Calu3 (cell line): ENCODE measurements around the gene NSUN6. TPM values are rescaled to one million over a fixed set of nuclear protein-coding genes. Genes with fewer than 3 reads are reported as not detected.

Experiments
- BruUV-seq: library from RNA; stranded (reverse); fragments of 400-500 nt; replicated peaks from 2 replicates; lab custom pipeline; 2021; lab: Mats Ljungman, UMichigan
- CTCF ChIA-PET: fragments of 300-600 bp; sonication (Branson Sonifier 250); formaldehyde crosslinking; loops from one replicate; lab custom pipeline; 2022; ENCODE audit warnings: antibody characterized with exemption; lab: Charles Lee
- DNase-seq: peaks from one replicate; pipeline ENCODE4 v3.0.0; 2022
- H3K27ac Mint-ChIP-seq: one replicate; pipeline ENCODE4 v1.8.0; 2022; ENCODE audit warnings: mixed read lengths; ENCODE audit not compliant: unreplicated experiment
- H3K27me3 Mint-ChIP-seq: one replicate; pipeline ENCODE4 v1.8.0; 2022; ENCODE audit warnings: mixed read lengths; ENCODE audit not compliant: unreplicated experiment
- H3K36me3 Mint-ChIP-seq: one replicate; pipeline ENCODE4 v1.8.0; 2022; ENCODE audit warnings: mild to moderate bottlenecking, moderate library complexity, mixed read lengths; ENCODE audit not compliant: insufficient read depth, unreplicated experiment
- H3K4me1 Mint-ChIP-seq: one replicate; pipeline ENCODE4 v1.8.0; 2022; ENCODE audit warnings: mild to moderate bottlenecking, low read depth, mixed read lengths; ENCODE audit not compliant: unreplicated experiment
- H3K4me3 Mint-ChIP-seq: one replicate; pipeline ENCODE4 v1.8.0; 2022; ENCODE audit warnings: mild to moderate bottlenecking, low read depth, moderate library complexity, mixed read lengths; ENCODE audit not compliant: unreplicated experiment
- H3K9me3 Mint-ChIP-seq: one replicate; pipeline ENCODE4 v1.8.0; 2022; ENCODE audit warnings: low read depth, mixed read lengths; ENCODE audit not compliant: unreplicated experiment
- intact Hi-C: fragments of 100-400 bp; cut with micrococcal nuclease; formaldehyde crosslinking; loops from one replicate; pipeline ENCODE4 v1.10.0; 2022; ENCODE audit not compliant: unreplicated experiment
- total RNA-seq: library from RNA; stranded (reverse); gene quantifications from 2 replicates; pipeline ENCODE4 v1.2.3, GENCODE V29; 2022
- TF ChIP-seq, protein P1 (sequence below): fragments of 200-600 bp; IDR thresholded peaks from one replicate; pipeline ENCODE4 v1.8.0; 2022; ENCODE audit warnings: antibody characterized with exemption; ENCODE audit not compliant: unreplicated experiment

NSUN6 gene
- total RNA-seq, 1 experiment from 2014 or later = 10.5 TPM

DNA sequence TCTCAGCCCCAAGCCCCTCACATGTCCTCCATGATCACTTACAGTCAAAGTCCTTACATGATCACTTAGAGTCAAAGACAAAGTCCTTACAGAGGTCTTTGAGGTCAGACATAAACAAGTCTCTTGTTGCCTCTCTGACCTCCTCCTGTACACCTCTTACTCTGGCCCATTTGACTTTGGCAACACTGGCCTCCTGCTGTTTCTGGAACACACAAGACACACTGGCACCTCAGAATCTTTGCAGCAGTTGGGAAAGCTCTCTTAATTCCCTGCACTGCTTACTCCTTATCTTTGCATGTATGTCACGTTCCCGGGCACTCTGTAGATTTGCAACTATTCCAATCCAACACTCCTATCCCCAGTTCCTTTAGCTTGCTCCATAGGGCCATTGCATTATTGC lies 102.3 kb downstream of the NSUN6 start:
- no peak overlapping the region for H3K4me3 Mint-ChIP-seq
- no peaks in the 10 kb centered on the region for H3K36me3 Mint-ChIP-seq
- intact Hi-C loops = no loop called here
- no peak overlapping the region for H3K27ac Mint-ChIP-seq
- H3K4me1 Mint-ChIP-seq = no peaks in the 10 kb centered on the region
- H3K27me3 Mint-ChIP-seq = no peaks in the 10 kb centered on the region
- no peaks in the 10 kb centered on the region for H3K9me3 Mint-ChIP-seq
- TF ChIP-seq, protein P1, sequence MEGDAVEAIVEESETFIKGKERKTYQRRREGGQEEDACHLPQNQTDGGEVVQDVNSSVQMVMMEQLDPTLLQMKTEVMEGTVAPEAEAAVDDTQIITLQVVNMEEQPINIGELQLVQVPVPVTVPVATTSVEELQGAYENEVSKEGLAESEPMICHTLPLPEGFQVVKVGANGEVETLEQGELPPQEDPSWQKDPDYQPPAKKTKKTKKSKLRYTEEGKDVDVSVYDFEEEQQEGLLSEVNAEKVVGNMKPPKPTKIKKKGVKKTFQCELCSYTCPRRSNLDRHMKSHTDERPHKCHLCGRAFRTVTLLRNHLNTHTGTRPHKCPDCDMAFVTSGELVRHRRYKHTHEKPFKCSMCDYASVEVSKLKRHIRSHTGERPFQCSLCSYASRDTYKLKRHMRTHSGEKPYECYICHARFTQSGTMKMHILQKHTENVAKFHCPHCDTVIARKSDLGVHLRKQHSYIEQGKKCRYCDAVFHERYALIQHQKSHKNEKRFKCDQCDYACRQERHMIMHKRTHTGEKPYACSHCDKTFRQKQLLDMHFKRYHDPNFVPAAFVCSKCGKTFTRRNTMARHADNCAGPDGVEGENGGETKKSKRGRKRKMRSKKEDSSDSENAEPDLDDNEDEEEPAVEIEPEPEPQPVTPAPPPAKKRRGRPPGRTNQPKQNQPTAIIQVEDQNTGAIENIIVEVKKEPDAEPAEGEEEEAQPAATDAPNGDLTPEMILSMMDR = no peak
- DNase-seq = no peak
- no TSS peak for BruUV-seq
- CTCF ChIA-PET = no interaction called here

DNA sequence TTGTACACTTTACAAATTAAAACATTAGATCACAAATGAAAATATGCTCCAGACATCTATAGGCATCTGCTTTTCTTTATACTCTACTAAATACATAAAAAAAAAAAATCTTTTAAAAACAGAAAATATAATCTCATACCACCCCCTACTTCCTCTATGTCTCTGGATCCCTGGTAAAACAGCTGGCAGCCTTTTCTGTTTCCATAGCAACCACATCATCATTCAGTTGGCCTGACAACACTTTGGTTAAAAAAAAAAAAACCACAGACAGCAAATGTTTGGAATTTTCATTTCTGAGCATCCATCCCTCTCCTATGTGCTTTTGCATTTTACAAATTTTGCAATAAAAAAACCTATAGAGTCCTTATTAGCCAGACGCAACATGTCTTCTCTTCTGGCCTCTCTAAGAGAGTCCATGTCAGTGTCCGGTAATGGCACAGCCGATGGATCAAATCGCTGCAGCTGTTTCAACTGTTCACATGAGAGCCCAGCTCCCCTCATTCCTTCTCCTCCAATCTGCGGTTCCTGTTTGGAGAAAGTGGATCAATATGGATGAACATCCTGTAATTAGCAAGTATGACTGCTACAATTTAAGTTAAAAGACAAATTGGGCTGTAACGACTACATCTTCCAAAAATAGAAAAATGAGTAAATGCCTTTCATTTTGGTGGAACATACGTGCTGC lies 105.6 kb downstream of the NSUN6 start:
- H3K4me3 Mint-ChIP-seq = no peak overlapping the region
- CTCF ChIA-PET = no interaction called here
- BruUV-seq = no TSS peak
- TF ChIP-seq, protein P1 = no peak
- no peak overlapping the region for H3K27ac Mint-ChIP-seq
- no peaks in the 10 kb centered on the region for H3K27me3 Mint-ChIP-seq
- no peaks in the 10 kb centered on the region for H3K9me3 Mint-ChIP-seq
- no peaks in the 10 kb centered on the region for H3K4me1 Mint-ChIP-seq
- no peaks in the 10 kb centered on the region for H3K36me3 Mint-ChIP-seq
- intact Hi-C loops = no loop called here
- no peak for DNase-seq

DNA sequence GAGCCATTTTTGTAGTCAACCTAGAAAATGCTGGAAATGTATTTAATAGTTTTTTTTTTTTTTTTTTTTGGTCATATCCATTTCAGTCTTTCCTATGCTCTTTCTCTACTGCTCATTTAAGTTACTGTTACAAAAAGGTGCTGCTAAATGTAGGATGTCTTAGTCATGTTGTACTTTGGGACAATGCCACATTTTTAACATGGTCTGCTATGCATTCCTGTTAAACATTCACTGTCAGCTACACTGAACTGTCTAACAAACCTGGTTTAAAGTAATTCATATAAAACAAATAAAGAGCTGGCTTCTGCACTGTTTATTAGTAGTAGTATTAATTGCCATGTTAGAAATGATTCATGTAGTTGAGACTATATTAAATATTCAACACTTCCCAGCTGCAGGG lies 108.6 kb downstream of the NSUN6 start:
- CTCF ChIA-PET = interaction anchor here (0.9 kb wide), 1 partner anchor 10 kb away, joined by 5 read pairs; no protein-coding TSS in a partner anchor
- intact Hi-C loops = no loop called here
- DNase-seq = no peak
- BruUV-seq = no TSS peak
- Mint-ChIP-seq H3K4me1 (no peaks in the 10 kb centered on the region), H3K27ac (no peak overlapping the region), H3K36me3 (no peaks in the 10 kb centered on the region), H3K27me3 (no peaks in the 10 kb centered on the region), H3K9me3 (no peaks in the 10 kb centered on the region), H3K4me3 (no peak overlapping the region)
- TF ChIP-seq, protein P1 = no peak

DNA sequence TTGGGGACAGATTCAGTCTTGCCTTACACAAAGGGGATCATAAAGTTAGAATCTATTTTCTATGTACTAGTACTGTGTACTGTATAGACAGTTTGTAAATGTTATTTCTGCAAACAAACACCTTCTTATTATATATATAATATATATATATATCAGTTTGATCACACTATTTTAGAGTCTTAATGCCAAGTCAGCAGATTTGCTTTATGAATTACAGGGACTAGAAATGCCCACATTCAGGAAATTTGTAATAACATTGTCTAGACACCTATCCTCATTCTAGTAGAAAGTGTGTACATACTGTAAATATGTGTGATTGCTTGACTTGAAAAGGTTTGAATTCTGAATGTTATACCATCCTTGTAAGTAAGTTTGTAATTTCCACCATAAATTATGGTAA lies 111.2 kb downstream of the NSUN6 start:
- intact Hi-C loops = no loop called here
- TF ChIP-seq, protein P1 = no peak
- no TSS peak for BruUV-seq
- H3K4me3 Mint-ChIP-seq = no peak overlapping the region
- no peaks in the 10 kb centered on the region for H3K27me3 Mint-ChIP-seq
- no peaks in the 10 kb centered on the region for H3K4me1 Mint-ChIP-seq
- no peak overlapping the region for H3K27ac Mint-ChIP-seq
- CTCF ChIA-PET = no interaction called here
- H3K9me3 Mint-ChIP-seq = no peaks in the 10 kb centered on the region
- DNase-seq = no peak
- no peaks in the 10 kb centered on the region for H3K36me3 Mint-ChIP-seq
